Kidney capillary endothelial cell (primary cell): ENCODE measurements around the gene MEIS2.

Source experiments
- DNase-seq: peaks from one replicate; pipeline ENCODE4 v3.0.0-alpha.2; 2018; ENCODE audit warnings: low spot score

MEIS2 gene

DNA sequence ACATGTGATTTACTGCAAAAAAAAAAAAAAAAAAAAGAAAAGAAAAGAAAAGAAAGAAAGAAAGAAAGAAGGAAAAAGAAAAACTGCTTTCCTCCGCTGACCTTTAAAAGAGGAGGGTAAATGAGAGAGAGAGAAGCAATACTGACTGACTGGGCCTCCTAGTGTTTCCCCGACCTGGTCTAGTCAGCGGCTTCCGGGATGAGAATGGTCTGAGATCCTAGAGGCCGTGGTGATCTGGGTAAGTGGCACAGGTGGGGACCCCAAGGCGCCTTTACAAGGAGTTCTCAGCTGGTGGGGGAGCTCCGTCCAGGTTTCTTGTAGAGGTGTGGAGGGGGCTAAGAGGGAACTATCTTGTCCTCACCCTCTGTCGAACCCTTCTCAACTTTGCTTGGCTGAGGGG is 223.1 kb downstream of the MEIS2 start:
- no peak for DNase-seq

- DNase-seq = no peak
Observed at GRCh38 chr15:36875740-36876334, 224.5 kb downstream of the MEIS2 start.

- no peak for DNase-seq
Observed at GRCh38 chr15:36874930-36875329, 225.4 kb downstream of the MEIS2 start.

DNA sequence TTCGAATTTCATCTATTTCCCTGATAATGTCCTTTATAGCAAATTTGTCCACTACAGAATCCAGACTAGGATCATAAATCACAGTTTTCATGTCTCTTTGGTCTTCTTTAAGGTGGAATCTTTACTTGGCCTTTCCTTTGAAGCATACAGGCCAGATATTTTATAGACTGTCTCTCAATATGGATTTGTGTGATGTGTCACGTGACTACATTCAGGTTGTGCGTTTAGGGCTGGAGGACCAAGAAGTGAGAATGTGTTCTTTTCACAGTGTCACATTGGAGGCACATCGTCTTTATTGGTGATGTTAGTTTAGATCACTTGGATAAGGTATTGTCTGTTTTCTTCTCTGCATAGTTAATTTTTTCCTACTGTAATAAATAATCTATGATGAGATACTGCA is 232.9 kb downstream of the MEIS2 start:
- no peak for DNase-seq

DNA sequence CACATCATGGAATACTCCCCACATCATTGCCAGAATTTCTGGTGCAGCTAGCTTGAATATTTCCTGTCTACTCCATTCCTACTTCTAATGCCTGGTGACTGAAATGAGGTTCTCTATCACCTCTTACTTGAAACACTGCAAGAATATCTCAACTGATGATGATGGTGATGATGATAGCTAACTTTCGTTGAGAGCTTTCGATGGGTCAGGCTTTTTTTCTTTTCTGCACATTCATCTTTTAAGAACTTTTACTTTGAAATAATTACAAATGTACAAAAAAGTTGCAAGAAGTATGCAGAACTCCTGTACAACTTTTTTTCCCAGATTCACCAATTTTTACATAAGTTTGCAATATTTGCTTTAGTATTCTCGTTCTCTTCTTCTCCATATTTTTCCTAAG is 233.5 kb downstream of the MEIS2 start:
- DNase-seq = no peak

DNA sequence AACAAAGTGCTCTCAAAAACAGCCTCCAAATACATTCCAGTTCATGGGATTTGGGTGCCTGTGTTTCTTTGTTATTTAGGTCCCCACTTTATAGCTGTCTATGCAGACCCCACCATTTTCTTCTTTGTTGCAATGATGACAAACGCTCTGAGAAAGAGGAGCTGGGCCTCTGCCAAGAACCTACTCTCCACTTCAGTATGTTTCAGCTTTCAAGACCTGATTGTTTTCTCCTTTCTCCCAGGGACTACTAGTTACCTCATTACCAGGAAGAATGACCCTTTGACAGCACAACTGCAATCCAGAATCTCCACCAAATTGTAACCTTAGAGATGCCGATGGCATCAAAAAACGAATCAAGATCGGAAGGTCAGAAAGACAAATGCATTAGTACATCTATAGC is 236.8 kb downstream of the MEIS2 start:
- DNase-seq = no peak

DNA sequence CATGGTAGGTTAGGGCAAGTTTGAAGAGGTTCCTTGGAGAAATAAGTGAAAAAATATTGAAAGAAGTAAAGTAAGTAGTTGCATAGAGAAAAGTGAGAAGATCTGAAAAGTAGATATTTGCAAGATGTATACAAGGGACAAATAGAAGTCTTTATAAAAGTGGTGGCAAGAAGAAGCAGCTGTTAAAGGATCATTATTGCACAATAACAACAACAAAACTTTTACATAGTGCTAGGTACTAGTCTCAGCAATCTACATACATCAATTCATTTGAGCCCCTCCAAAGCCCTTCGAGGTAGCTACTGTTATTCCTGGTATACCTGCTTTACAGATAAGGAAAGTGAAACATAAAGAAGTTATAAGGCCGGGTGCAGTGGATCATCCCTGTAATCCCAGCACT is 239.6 kb downstream of the MEIS2 start:
- no peak for DNase-seq

DNA sequence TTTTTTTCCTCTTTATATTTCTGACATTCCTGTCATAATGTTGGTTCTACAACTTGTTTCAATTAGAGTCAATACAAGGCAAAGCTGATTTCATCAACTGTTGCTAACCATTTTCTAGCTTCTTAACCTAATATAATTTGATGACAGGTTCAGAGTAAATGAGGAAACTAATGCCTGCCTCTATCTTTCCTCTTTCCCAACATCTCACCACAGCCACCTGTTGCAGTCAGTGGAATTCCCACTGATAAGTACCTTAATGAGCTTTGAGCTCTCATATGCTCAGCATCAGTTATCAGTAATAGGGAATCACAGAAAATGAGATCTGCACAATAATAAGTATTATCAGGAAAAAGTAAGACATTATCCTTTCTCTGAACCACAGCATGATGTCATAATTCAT is 241.9 kb downstream of the MEIS2 start:
- DNase-seq = no peak

DNA sequence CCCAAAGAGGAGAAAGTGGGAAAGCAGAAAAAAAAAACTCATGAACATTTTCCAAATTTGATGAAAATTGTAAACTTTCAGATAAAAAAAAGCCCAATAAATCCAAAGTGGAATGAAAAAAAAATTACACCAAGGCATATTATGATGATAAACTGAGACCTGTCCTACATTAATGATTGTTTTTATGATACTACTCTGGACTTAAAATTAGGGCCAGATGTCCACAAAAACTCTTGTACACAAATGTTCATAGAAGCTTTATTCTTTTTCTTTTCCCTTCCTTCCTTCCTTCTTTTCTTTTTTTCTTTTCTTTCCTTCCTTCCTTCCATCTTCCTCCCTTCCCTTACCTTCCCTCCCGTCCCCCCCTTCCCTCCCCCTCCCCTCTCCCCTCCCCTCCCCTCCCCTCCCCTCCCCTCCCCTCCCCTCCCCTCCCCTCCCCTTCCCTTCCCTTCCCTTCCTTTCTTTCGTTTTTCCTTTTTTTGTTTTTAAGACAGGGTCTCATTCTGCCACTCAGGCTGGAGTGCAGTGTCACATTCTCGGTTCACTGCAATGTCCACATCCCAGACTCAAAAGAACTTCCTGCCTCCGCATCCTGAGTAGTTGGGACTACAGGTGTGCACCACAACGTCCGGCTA is 243.9 kb downstream of the MEIS2 start:
- no peak for DNase-seq

DNA sequence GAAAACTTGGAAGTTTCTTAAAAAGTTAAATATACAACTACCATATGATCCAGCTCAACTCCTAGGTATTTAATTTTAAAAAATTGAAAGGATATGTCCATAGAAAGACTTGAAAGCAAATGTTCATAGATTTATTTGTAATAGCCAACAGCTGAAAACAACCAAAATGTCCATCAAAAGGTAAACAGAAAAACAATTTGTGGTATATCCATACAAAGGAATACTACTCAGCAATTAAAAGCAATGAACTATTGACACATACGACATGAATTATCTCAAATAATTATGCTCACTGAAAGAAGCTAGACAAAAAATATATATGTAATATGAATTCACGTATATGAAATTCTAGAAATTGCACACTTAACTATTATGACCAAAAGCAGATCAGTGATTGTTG is 249.5 kb downstream of the MEIS2 start:
- no peak for DNase-seq

- DNase-seq = no peak
Observed at GRCh38 chr15:36845270-36845669, 255.1 kb downstream of the MEIS2 start.

DNA sequence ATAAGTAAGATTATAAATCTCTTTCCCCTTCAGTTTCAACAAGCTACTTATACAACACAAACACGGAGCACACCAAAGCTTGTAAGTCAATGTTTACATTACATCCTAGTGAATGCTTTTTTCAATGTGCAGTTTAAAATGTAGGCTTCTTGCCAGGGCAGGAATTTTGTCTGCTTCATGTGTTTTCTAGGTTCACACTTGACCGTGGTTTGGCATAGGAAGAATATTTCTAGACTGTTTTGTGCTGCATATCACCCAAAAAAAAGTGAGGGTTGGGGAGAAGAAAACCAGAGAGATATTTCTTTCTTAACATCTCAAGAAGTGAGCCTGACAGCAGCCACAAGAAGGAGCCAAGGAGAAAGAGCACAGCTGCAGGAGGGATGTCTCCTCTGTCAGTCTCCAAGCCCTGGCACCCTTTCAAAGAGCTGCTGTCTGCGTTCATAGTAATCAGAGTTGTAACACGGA is 255.8 kb downstream of the MEIS2 start:
- no peak for DNase-seq

- no peak for DNase-seq
Observed at GRCh38 chr15:36843822-36844221, 256.5 kb downstream of the MEIS2 start.

GRCh38 chr15:36841193-36841592 is 259.2 kb downstream of the MEIS2 start:
- DNase-seq = no peak
